ENCODE results near the gene MESP2.
A peak's percentile ranks its signal among the peaks of the same experiment; 100 is the strongest.

MESP2 gene

GRCh38 chr15:89756897-89757296 lies 19.2 kb upstream of the MESP2 start:
- DNase-seq, result no peak

GRCh38 chr15:89758283-89758682 lies 17.8 kb upstream of the MESP2 start:
- no peak for DNase-seq

GRCh38 chr15:89758981-89759380 lies 17.2 kb upstream of the MESP2 start:
- DNase-seq, result no peak

- DNase-seq, result no peak
These were observed 16.3 kb upstream of the MESP2 start for GRCh38 chr15:89759835-89760234.

DNA sequence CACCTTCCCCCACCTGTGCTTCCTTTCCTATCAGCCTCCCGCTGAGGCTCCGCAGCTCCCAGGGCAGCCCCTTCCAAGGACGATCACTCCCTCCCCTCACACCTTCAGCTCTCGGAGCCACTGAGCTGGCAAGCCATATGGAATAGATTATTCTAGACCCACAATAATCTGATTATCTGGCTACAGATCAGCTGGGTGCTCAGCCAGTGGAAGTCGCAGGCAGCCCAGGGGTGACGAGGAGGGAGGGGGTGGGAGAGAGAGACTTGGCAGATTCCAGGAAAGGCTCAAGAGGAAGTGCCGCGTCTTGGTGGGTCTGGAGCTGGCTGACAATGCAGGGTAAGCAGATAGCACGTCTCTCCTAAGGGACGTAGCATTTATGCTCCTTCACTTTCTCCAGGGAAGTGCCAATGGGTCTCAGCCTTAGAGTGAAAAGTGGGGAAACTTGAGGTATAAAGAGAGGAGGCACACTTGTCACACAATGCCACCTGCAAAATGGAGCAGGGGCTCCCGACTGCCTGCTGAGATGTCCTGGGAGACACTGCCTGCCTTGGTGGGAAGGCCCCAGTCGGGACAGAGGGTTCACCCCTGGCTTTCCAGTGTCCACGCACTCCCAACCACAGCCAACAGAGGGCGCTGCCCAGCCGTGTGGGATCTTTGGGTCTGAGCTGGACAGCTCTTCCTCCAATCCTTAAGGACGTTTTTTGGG lies 15.7 kb upstream of the MESP2 start:
- DNase-seq, result peak; percentile 63

DNA sequence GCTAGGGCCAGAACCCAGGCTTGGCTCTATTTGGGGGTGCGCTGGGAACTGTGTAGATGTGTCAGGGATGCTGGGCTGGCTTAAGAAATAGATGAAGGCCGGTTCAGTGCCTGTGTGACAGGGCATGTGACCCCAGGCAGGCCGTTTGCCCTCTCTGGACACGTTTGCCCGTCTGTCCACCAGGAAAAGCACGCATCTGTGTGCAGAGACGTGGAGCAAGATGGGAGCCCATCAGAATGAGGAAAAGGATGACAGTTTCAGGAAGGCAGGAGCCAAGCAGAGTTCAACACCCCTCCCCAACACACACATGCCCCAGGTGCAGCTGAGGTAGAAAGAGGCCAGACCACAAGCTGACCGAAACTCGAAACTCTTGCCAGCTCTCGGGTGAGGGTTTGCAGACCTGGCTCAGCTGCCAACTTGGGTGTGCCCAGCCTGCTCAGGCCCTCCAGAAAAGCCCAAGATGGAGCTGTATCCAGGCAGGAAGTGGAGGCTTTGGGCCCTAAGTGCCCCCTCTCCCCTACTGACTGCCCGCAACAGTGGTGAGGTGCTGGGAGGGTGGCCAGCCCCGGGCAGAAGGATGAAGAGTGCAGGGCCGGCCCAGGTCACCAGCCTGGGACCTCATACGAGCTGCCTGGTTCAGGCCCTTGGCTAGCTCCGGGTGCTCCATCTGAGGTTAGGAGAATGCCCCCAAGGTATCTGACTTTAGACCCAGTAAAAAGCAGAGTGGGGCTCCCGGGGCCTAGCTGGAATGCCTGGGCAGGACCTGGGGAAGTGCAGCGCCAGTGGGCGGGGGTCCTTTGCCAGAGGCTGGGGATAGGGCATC lies 14.9 kb upstream of the MESP2 start:
- DNase-seq, result no peak

GRCh38 chr15:89761929-89762328 lies 14.2 kb upstream of the MESP2 start:
- DNase-seq, result no peak

GRCh38 chr15:89765694-89766093 lies 10.4 kb upstream of the MESP2 start:
- DNase-seq, result no peak

GRCh38 chr15:89766357-89767311 lies 9.5 kb upstream of the MESP2 start:
- DNase-seq, result no peak

- no peak for DNase-seq
These were observed 8.7 kb upstream of the MESP2 start for GRCh38 chr15:89767411-89767915.

- DNase-seq, result no peak
These were observed 8.0 kb upstream of the MESP2 start for GRCh38 chr15:89768071-89768500.

DNA sequence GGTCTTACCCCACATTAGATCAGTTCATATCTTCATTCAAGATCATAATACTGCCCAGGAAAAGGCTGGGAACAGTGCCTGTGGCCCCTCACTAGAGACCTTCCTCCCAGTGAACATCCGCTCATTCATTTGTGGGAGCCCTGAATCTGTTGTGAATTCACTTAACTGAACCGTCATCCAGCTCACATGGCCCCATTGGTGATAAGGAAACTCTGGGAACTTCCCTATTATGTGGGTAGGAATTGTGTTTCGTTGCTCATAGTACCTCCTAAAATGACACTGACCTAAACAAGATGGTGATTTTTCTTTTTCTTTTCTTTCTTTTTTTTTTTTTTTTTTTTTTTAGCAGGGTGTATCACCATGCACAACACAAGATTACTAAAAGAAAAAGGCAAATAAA lies 6.8 kb upstream of the MESP2 start:
- DNase-seq, result no peak

- no peak for DNase-seq
These were observed 6.1 kb upstream of the MESP2 start for GRCh38 chr15:89770041-89770440.

- no peak for DNase-seq
These were observed 3.1 kb upstream of the MESP2 start for GRCh38 chr15:89772932-89773583.

DNA sequence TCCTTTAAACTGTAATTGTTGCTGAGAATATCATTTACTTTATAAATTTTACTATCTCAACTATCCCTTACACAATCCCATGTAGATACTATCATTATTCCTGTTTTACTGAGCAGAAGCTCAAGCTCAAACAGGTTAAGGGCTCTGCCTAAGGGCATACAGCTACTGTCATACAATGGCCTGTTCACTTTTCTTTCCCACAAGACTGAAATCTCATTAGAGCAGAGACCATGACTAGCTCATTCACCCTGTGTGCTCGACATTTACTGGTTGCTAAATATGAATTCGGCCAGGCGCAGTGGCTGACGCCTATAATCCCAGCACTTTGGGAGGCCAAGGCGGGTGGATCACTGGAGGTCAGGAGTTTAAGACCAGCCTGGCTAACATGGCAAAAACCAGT lies 1.6 kb upstream of the MESP2 start:
- no peak for DNase-seq

DNA sequence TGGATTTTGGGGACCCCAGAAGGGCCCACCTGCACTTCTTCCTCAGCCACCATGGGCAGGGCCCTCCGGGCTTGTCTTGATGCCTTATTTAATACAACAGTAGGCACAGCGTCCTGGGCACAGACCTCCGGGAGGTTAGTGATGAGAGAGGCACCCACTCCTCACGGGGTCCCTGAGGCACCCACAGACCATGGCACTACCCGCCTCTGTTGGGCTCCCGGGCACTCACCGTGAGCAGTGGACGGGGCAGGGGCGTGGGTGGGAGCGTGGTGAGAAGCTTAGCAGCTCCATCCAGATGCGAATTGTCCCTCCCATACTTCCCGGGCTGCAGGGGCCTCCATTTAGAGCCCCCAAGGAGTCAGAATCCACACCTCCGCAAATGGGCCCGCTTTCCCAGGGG lies 317 bp upstream of the MESP2 start:
- no peak for DNase-seq

GRCh38 chr15:89777073-89777751 lies 1.1 kb downstream of the MESP2 start:
- DNase-seq, result no peak

DNA sequence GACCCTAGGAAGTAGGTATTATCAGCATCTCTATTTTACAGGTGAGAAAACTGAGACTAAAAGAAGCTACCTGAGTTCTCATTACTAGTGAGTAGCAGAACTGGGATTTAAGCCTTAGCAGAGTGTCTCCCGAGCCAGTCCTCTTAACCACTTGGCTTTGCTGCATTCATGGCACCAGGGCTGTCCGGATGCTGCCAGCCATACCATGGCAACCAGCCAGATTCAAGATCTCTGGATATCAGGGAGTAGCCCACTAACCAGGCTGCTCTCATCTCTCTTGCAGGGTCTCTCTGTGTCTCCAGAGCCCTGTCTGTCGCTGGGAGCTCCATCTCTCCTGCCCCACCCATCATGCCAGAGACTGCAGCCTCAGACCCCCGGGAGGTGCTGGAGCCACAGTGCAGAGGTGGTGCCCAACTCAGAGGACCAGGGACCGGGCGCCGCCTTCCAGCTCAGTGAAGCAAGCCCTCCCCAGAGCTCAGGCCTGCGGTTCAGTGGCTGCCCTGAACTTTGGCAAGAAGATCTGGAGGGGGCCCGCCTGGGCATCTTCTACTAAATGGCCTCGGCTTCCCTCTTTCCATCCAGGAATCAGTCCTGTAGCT lies 1.7 kb downstream of the MESP2 start:
- DNase-seq, result no peak

DNA sequence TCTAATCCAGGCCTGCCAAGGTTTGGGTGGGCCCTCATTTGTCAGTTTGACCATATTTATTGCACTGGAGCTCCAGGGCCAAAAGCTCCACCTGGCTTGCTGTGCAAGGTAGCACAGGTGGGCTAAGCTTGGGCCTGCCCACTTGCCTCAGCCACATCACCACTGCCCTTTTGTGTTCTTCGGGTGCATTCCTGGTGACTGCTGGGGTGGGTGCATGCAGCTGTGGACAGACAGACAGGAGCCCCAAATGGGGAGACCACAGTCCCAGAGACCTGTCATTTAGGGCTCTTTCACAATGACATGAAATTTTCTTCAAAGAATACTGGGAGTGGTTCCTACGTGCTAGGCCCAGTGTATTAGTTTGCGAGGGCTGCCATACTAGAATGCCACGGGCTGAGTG lies 2.7 kb downstream of the MESP2 start:
- no peak for DNase-seq

- DNase-seq, result no peak
These were observed 4.5 kb downstream of the MESP2 start for GRCh38 chr15:89780601-89781000.

GRCh38 chr15:89781055-89781454 lies 4.9 kb downstream of the MESP2 start:
- no peak for DNase-seq
